GM23248 (cell line): ENCODE results near the gene PLEKHA5. TPM values are rescaled to one million over a fixed set of nuclear protein-coding genes. Genes with fewer than 3 reads are reported as not detected.

ENCODE experiments used
- DNase-seq: peaks from one replicate; pipeline ENCODE4 v3.0.0-alpha.2; 2015
- H2AFZ ChIP-seq: fragments of 200-600 bp; sonication (generic); 2 replicates; pipeline ENCODE4 v1.6.1; 2016; ENCODE audit warnings: antibody characterized with exemption
- H3F3A ChIP-seq: fragments of 200-600 bp; sonication (generic); 2 replicates; pipeline ENCODE4 v1.6.1; 2016; ENCODE audit warnings: mild to moderate bottlenecking, antibody characterized with exemption, mixed run types; ENCODE audit not compliant: insufficient read depth
- H3K27ac ChIP-seq: fragments of 200-600 bp; sonication (generic); 2 replicates; pipeline ENCODE4 v1.5.1; 2016; ENCODE audit warnings: mild to moderate bottlenecking
- H3K27me3 ChIP-seq: fragments of 200-600 bp; sonication (generic); replicated peaks from 2 replicates; pipeline ENCODE4 v1.6.1; 2016; ENCODE audit warnings: mild to moderate bottlenecking; ENCODE audit not compliant: insufficient read depth
- H3K36me3 ChIP-seq: fragments of 200-600 bp; sonication (generic); 2 replicates; pipeline ENCODE4 v1.6.1; 2016; ENCODE audit warnings: low read depth, mild to moderate bottlenecking
- H3K4me1 ChIP-seq: fragments of 200-600 bp; sonication (generic); 2 replicates; pipeline ENCODE4 v1.6.1; 2016; ENCODE audit warnings: mild to moderate bottlenecking; ENCODE audit not compliant: insufficient read depth
- H3K4me2 ChIP-seq: fragments of 200-600 bp; sonication (generic); one replicate; pipeline ENCODE4 v1.6.1; 2016; ENCODE audit warnings: mild to moderate bottlenecking; ENCODE audit not compliant: unreplicated experiment
- H3K4me3 ChIP-seq: fragments of 200-600 bp; sonication (generic); 2 replicates; pipeline ENCODE4 v1.5.1; 2016; ENCODE audit warnings: mild to moderate bottlenecking
- H3K79me2 ChIP-seq: fragments of 200-600 bp; sonication (generic); 2 replicates; pipeline ENCODE4 v1.6.1; 2016; ENCODE audit warnings: mild to moderate bottlenecking; ENCODE audit not compliant: insufficient read depth
- H3K9ac ChIP-seq: fragments of 200-600 bp; sonication (generic); 2 replicates; pipeline ENCODE4 v1.6.1; 2016; ENCODE audit warnings: mild to moderate bottlenecking
- H3K9me2 ChIP-seq: fragments of 200-600 bp; sonication (generic); 2 replicates; pipeline ENCODE4 v1.6.1; 2016; ENCODE audit warnings: mixed run types, mild to moderate bottlenecking, moderate library complexity; ENCODE audit not compliant: insufficient read depth
- H3K9me3 ChIP-seq: fragments of 200-600 bp; sonication (generic); one replicate; pipeline ENCODE4 v1.6.1; 2017; ENCODE audit warnings: low read depth
- H4K20me1 ChIP-seq: fragments of 200-600 bp; sonication (generic); 2 replicates; pipeline ENCODE4 v1.6.0; 2016; ENCODE audit not compliant: insufficient read depth
- EZH2 ChIP-seq: fragments of 200-600 bp; sonication (generic); IDR thresholded peaks from 2 replicates; pipeline ENCODE4 v1.6.1; 2018; ENCODE audit warnings: antibody characterized with exemption, mild to moderate bottlenecking; ENCODE audit not compliant: insufficient read depth, poor library complexity, severe bottlenecking
- EZH2phosphoT487 ChIP-seq: fragments of 200-600 bp; sonication (generic); IDR thresholded peaks from 2 replicates; pipeline ENCODE4 v1.6.1; 2018; ENCODE audit warnings: antibody characterized with exemption, moderate library complexity, mild to moderate bottlenecking, low read depth; ENCODE audit not compliant: insufficient read depth
- WGBS, 2 experiments: methylation state at CpG; one replicate each; pipeline ENCODE4 v1.1.6; 2015 to 2017; ENCODE audit warnings: low lambda C conversion rate in 2 of 2, low coverage in 1 of 2; ENCODE audit errors: missing lambda C conversion rate in 2 of 2; 5-methylcytosine and 5-hydroxymethylcytosine counted together
- in situ Hi-C: fragments of 300-500 bp; cut with MboI; formaldehyde crosslinking; loops from 2 replicates; pipeline ENCODE4 v1.15.0; 2020
- polyA plus RNA-seq: library from polyadenylated mRNA; unstranded; fragments of >200 nt; fragmentation: Nextera tagmentation; extraction: Ambion mirVana; gene quantifications from 2 replicates; pipeline ENCODE4 v1.2.1, GENCODE V29; 2016
- total RNA-seq: library from RNA; depleted of rRNA; stranded (reverse); fragments of >200 nt; shearing (Covaris generic); gene quantifications from 2 replicates; pipeline ENCODE4 v1.2.3, GENCODE V29; 2014

Gene PLEKHA5
- total and polyA plus RNA-seq, 2 experiments from 2014 or later: 10.0 to 12.1 TPM

GRCh38 chr12:19244312-19244711 lies 114.8 kb downstream of the PLEKHA5 start:
- in situ Hi-C loops: no loop called here
- Histone ChIP-seq H3K27me3 (no peaks in the 10 kb centered on the region), H3K27ac (no peak overlapping the region), H3K79me2 (peaks cover 8% of the 10 kb centered on the region; the same call in 1 of the 2 replicates), H3F3A (peaks cover 8% of the 10 kb centered on the region), H3K9me2 (no peaks in the 10 kb centered on the region), H3K4me1 (peaks cover 18% of the 10 kb centered on the region), H3K36me3 (no peaks in the 10 kb centered on the region), H3K4me3 (no peak overlapping the region), H3K9me3 (no peaks in the 10 kb centered on the region), H2AFZ (no peak overlapping the region), H3K9ac (no peak overlapping the region), H4K20me1 (no peaks in the 10 kb centered on the region), H3K4me2 (no peak overlapping the region)
- DNase-seq: peak; percentile 29
- TF ChIP-seq EZH2: no peak
- no peak for TF ChIP-seq EZH2phosphoT487

GRCh38 chr12:19245106-19245505 lies 115.6 kb downstream of the PLEKHA5 start:
- in situ Hi-C loops: no loop called here
- no peak overlapping the region for H3K27ac ChIP-seq
- no peak overlapping the region for H3K4me2 ChIP-seq
- no peak overlapping the region for H3K4me3 ChIP-seq
- TF ChIP-seq EZH2phosphoT487 (no peak), EZH2 (no peak)
- H3K9ac ChIP-seq: no peak overlapping the region
- H3K36me3 ChIP-seq: no peaks in the 10 kb centered on the region
- DNase-seq: no peak
- H3K9me3 ChIP-seq: no peaks in the 10 kb centered on the region
- peaks cover 8% of the 10 kb centered on the region; the same call in 1 of the 2 replicates for H3K79me2 ChIP-seq
- no peaks in the 10 kb centered on the region for H4K20me1 ChIP-seq
- peaks cover 16% of the 10 kb centered on the region for H3K4me1 ChIP-seq
- no peaks in the 10 kb centered on the region for H3K27me3 ChIP-seq
- no peak overlapping the region for H2AFZ ChIP-seq
- 98 to 99% methylated on average over 4 of the region's 4 CpGs for WGBS, 2 experiments
- no peaks in the 10 kb centered on the region for H3K9me2 ChIP-seq
- peaks cover 1% of the 10 kb centered on the region; the same call in 1 of the 2 replicates for H3F3A ChIP-seq

GRCh38 chr12:19245666-19246065 lies 116.1 kb downstream of the PLEKHA5 start:
- Histone ChIP-seq H3K4me1 (peaks cover 15% of the 10 kb centered on the region), H3K9ac (no peak overlapping the region), H3K36me3 (no peaks in the 10 kb centered on the region), H3K4me3 (no peak overlapping the region), H3K4me2 (no peak overlapping the region), H3K27ac (no peak overlapping the region), H2AFZ (no peak overlapping the region), H4K20me1 (no peaks in the 10 kb centered on the region), H3K9me2 (no peaks in the 10 kb centered on the region), H3K27me3 (no peaks in the 10 kb centered on the region), H3F3A (no peaks in the 10 kb centered on the region; the same call in 1 of the 2 replicates), H3K79me2 (peaks cover 7% of the 10 kb centered on the region; the same call in 1 of the 2 replicates), H3K9me3 (no peaks in the 10 kb centered on the region)
- peak; percentile 42 for DNase-seq
- WGBS, 2 experiments: 91 to 94% methylated on average over 6 to 7 of the region's 7 CpGs
- TF ChIP-seq EZH2phosphoT487 (no peak), EZH2 (no peak)
- in situ Hi-C loops: no loop called here

- H4K20me1 ChIP-seq: no peaks in the 10 kb centered on the region
- no peak overlapping the region for H3K4me2 ChIP-seq
- H3K4me1 ChIP-seq: peaks cover 15% of the 10 kb centered on the region
- no peaks in the 10 kb centered on the region for H3K9me3 ChIP-seq
- DNase-seq: no peak
- H2AFZ ChIP-seq: no peak overlapping the region
- 73 to 81% methylated on average over 4 of the region's 4 CpGs for WGBS, 2 experiments
- no peak overlapping the region for H3K9ac ChIP-seq
- no peaks in the 10 kb centered on the region for H3K27me3 ChIP-seq
- H3K9me2 ChIP-seq: no peaks in the 10 kb centered on the region
- no peak overlapping the region for H3K27ac ChIP-seq
- in situ Hi-C loops: no loop called here
- H3K36me3 ChIP-seq: no peaks in the 10 kb centered on the region
- no peak overlapping the region for H3K4me3 ChIP-seq
- TF ChIP-seq EZH2phosphoT487 (no peak), EZH2 (no peak)
- H3K79me2 ChIP-seq: 0 out of 2 replicates have a peak, but pooled peaks cover 5% of the 10 kb centered on the region
- H3F3A ChIP-seq: no peaks in the 10 kb centered on the region; the same call in 1 of the 2 replicates
These were observed 117.4 kb downstream of the PLEKHA5 start for GRCh38 chr12:19246933-19247332.
